ENCODE data around the gene PCDH15.

PCDH15 gene

DNA sequence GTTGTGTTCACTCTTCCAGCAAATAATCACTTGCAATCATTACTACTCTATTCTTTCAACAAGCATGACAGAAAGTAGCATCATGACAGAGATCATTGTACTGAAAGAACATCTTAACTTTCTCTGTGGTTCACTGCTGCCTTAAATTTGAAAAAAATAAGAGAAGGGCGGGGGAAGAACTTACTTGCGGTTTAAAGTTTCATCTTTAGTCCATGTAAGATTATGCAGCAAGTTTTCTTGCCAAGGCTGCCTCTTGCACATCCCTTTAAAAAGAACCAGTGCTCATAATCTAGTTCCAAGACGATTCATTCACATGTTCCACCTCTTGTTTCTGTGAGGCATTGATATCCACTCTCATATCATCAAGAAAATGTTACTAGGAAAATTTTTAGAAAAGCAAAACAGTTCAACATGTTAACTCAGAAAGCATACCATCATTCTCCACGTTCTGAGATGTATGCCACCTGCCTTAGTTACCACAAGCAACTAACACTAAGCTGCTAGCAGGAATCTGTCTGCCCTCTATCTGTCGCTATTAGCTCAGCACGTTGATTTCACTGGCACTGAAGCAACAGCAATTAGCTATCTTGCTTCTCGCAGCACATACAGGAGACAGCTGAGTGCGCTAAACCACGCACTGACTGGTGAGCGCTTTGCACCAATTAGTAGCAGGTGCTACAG lies at the start of gene PCDH15:
PCDH15 (minus strand) TSS at position 491 of the 681 bp plus-strand sequence. CDS start 136,969 bp downstream, outside the sequence.
- DNase-seq, result no peak

DNA sequence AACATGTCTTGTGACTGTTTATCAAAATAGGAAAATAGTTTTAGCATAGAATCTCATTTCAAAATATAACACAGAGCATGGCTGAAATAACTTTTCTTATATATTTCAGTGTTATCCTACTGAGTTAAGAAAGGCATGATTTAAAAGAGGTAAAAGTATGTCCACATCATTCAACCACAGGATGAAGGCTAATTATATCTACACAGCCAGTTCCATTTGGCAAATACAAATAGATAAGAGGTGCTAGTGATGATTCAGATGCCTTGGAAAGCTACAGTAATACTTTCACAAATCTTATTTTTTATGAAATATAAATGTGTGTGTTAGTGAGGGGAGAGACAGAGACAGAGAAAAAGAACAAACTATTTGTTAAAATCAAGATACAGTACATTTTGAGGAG lies 42.9 kb upstream of the PCDH15 start:
- DNase-seq, result no peak

DNA sequence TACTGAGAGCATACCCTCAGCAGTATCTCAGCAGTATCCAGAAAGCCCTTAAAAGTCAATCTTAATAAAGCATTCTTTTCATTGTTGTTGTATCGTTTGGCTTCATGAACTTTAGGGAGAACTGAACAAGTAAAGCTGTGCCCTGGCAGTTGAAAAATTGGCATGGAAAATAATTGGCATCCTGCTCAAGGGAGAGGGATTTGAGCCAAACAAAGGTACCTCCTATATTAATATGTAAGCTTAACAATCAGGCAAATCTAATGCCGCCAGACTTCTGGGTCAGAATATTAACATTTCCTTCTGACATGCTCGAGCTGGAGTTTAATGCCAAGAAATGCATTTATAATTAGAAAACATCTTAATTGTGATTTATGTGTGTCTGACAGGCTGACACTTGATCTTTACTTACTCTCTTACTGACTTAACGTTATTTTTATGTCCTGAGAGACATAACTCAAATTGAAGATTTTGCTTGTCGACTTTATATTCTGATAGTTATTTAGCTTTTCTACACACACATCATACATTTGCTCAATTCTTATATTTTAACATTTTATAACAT lies 42.1 kb upstream of the PCDH15 start:
- no peak for DNase-seq

DNA sequence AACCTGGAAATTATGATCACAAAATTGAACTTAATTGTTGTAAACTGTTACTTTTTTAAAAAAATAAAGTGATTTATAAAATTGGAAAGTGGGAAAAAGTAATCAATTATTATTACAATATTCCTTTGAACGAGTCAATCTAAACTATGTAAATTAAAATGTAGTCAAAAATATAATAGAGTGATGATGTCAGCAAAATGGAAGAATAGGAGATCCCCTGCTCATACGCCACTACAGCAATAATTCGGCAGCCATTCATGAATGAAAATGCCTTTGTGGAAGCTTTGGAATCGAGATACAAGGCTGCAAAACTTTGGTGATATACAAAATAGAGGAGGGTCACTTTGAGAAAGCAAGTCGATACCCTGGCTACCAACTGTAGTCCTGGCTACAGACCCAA lies 36.4 kb upstream of the PCDH15 start:
- DNase-seq, result no peak

DNA sequence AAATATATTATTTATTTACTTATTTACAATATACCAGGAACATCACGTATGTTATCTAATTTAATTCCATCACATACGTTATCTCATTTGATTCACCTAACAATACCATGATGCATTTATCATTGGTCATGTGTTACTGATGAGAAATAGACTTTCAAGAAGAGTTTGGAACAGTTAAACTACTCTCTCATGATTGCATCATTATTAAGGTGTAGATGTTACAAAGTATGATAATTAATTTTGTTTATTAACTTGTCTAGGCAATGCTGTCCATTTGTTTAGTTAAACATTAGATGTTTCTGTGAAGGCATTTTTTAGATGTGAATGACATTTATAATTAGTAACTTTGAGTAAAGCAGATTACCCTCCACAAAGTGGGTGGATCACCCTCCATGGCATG lies 32.0 kb upstream of the PCDH15 start:
- no peak for DNase-seq

DNA sequence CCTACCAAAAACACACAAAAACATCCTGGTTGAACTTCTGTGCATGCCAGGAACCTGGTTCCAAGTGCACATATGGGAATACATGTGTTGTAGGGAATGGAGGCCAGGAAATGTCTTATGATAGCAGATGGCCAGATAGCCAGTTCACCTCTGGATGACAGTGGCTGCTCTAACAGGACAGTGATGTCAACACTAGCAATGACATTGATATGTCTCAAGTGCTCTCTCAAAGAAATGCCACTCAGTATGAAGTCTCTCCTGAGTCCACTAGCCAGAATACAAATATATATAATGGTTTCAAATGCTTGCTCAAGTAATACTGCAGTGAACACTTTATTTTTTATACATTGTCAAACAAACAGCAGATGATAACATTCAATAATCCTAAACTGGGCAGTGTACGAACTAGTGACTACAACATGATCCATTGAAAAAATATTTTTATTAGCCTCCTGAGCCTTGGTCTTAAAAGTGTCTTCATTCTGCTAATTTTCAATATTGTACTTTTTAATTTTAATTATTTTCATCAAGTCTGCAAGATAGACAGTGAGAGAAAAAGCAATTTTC lies 26.0 kb upstream of the PCDH15 start:
- DNase-seq, result no peak

DNA sequence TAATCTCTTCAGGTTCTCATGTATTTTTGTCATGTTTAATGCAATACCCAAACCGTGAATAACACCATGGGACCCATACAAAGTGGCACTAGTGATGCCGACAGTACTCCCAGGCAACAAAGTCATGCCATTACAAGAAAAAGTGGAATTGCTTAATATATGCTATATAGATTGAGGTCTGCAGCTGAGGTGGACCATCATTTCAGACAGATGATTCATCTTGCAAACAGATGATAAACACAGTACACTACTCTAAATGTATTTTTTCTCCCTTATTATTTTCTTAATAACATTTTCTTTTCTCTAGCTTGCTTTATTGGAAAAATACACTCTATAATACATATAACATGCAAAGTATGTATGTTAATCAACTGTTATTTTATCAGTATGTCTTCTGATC lies 14.6 kb upstream of the PCDH15 start:
- DNase-seq, result no peak

DNA sequence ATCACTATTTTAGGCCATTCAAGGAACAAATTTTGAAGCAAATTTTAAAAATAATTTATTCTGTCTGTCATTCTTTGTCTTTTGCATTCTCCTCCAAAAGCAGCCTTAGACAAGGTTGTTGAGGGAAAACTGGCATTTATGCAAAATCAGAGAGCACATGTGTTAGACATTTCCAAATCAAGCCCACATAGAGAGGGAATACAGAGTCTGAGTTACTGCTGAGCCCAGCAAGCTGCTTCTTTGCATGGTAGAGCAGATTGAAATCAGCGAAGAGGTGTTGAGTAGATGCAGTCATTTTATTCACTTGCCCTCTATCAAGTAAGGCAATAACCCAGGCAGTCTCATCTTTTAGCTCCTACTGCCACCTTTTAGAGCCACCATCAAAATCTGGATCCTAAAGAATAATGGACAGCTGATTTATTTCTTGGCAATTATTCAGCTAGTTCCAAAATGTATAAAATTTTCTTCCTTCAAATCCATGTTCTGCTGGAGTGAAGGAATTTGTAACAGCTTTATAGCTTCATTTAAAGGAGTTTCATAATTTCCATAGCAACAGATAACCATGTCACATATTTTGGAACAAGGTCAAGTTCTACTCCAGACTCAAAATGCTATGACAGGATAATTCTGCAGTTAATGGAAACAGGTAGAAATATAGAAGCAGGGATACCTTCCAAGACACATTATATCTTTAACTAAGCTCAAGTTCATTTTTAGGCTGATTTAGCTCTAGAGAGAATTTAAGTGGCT lies 7.3 kb upstream of the PCDH15 start:
- DNase-seq, result no peak

DNA sequence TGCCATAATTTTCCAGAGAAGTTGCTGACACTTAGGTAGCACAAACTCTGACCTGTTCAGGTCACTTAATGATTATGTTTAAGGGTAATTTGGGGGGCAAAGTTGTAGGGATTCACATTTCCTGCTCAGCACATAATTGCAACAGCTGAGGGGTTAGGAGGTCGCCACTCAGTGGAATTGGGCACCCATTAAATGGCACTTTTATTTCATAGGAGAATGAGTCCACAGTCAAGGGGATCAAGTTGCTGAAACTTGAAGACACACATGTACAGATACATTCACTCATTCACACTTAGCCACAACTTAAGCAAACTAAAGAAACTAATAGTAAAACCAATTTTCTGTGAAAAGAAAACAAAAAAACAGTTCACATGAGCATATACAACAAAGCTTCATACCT lies 1.5 kb downstream of the PCDH15 start:
- no peak for DNase-seq

DNA sequence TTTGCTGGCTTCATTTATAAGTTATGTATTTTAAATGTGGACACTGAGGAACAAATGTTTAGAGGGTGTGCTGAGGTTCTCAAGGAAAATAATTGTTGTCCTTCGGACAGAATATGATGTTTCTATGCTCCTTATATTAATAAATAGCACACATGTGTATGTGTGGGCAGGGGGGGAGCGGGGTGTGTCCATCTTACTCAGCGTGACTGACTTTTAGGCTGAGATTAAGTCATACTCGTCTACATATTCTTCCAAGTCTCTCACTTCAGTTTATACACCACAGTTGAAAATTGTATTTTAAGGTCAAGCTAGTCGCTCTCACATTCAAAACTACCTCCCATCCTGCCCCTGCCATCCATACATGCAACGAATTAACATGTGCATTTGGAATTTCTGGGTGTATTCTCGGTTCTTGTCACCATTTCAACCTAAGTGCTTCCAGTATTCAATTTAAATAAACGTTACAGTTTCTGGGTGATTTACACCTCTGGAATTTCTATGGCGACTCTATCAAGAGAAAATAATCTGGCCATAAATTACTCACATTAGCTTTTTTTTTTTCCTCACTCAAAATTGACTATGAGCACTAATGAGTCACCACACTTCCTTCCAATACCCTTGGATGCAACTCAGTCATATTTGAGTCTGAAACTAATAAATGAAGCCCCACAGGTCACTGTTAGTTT lies 3.3 kb downstream of the PCDH15 start:
- no peak for DNase-seq

DNA sequence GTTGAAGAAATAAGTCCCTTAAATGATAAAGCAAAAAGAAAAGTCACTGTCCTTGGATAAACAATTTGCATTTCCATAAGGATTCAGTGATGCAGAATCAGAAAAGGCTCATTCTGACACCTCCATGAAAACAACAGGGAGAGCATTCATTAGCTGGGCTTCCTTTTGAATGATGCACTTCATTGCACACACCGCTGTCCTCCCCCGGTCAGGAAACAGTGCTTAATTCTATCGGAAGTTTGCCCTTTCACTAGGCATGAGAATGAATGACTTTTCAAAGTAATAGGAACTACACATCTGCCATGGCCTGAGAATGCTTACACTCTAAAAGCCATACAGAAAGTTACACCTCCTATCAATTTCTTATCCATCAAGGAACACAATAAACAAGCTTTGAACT lies 4.2 kb downstream of the PCDH15 start:
- DNase-seq, result no peak

DNA sequence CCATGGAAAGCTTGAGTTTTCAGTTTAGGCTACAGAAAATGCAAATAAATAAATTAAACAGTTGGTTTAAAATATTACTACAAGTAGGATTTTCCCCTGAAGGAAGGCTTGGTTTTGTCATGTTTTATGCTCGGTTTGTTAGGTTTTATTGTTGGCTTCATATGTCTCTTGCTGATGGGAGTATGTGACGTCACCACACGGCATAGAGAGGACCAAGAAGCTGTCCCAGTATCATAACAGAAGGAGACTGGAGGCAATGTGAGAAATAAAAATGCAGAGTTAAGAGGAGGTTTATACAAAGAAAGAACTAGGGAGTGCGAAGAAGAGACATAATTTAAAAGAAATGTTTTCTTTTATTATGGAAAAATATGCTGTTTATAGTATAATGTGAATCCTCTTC lies 24.4 kb downstream of the PCDH15 start:
- DNase-seq, result no peak

DNA sequence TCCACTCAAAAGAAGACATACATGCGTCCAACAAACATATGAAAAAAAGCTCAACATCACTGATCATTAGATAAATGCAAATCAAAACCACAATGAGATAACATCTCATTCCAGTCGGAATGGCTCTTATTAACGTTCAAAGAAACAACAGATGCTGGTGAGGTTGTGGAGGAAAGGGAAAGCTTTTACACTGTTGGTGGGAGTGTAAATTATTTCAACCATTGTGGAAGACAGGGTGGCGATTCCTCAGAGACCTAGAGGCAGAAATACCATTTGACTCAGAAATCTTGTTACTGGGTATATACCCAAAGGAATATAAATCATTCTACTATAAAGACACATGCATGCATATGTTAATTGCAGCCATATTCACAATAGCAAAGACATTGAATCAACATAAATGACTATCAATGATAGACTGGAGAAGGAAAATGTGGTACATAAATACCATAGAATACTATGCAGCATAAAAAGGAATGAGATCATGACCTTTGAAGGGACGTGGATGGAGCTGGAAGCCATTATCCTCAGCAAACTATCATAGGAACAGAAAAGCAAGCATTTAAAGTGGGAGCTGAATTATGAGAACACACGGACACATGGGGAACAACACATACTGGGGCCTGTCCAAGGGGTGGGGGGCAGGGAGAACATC lies 28.4 kb downstream of the PCDH15 start:
- DNase-seq, result no peak

DNA sequence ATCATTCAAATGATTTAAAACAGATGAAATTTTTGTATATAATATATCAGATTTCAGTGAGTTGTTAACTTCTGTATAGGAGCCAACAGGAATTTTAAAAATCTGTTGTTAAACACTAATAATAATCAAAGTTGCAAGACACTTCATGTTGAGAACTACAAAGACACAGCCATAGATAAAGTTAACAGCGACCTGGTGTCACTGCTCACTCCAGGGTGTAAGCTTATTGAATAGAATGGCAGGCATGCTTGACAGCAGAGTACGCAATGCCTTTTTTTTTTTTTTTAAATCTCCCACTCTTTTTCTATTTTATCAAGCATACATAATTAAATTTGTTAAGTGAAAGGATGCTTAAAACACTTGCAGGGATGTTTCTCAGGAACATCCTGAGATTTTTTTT lies 32.0 kb downstream of the PCDH15 start:
- DNase-seq, result no peak

DNA sequence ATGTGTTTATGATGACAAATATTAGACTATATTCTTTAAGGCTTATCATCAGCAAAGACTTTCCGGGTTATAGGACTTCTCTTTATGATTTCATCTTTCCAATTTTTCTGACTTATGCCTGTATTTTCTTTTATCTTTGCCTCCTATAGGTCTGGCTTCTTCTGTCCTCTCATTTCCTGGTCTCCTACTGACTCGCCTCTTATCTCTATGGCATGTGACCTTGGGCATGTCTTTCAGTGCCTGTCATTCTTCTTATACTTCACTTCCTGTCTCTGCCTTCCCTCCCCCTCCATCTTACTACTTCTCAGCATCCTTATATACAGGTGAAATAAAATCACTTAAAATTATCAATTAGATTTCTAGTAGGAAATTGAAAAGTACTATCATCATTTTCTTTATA lies 42.2 kb downstream of the PCDH15 start:
- no peak for DNase-seq

DNA sequence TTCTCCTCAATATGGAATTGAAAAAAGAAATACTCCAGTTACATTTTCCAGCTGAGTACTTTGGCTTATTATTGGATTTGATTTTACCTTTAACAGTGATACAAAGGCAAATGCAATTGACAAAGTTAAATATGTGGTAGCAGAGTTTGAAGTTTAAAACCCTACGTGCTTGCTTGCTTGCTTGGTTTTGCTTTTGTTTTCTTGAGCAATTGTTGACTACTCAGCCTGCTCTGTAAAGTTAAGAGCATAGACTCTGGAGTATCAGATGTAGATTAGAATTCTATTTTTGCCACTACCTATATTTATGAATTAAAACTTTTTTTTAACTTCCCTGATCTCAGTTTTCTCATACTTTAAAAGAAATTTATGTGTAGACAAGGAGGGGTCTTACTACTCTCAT lies 51.4 kb downstream of the PCDH15 start:
- no peak for DNase-seq

DNA sequence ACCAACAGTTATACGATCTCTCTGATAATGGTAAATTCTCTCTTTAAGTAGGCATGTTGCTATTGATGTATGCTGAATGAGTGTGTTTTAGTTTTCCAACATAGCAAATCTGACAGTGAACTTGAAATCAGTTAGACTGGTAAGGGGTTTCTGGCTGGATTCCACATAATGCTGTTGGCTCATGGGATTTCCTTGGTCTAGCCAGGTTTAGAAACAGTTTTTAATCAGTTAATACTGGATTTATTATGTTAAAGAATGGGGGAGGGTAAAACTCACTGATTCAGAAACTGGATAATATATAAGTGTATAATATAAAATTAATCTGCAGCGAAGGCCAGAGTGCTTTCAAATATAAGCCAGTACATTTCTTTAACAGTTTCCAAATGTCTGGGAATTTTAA lies 55.6 kb downstream of the PCDH15 start:
- DNase-seq, result no peak

DNA sequence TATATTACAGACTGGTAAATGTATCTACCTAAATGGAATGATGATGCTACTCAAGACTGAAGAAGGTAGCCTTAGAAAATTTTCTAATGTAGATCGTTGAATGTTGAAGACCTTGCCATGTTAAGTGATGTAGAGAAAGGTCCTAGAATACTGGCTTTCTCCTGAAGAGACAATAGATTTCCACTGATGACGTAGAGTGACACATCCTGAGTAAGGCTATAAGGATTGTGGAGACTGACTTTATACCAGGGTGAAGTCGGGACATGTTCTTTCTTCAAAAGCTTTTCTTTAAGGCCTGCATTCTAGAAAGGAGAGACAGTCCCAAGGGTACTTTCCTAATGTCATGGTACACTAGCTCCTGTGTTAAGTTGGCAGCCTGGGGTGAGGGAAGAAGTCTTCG lies 58.6 kb downstream of the PCDH15 start:
- DNase-seq, result no peak

DNA sequence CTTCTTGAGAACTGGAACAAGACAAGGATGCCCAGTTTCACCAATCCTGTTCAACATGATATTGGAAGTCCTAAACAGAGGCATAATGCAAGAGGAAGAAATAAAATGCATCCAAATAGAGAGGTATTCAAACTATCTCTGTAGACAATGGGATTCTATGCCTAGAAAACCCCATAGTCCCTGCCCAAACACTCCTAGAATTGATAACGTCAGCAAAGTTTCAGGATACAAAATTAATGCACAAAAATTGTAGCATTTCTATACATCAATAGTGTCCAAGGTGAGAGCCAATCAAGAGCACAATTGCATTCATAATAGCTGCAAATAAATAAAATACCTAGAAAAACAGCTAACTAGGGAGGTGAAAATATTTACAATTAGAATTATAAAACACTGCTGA lies 72.5 kb downstream of the PCDH15 start:
- DNase-seq, result no peak

DNA sequence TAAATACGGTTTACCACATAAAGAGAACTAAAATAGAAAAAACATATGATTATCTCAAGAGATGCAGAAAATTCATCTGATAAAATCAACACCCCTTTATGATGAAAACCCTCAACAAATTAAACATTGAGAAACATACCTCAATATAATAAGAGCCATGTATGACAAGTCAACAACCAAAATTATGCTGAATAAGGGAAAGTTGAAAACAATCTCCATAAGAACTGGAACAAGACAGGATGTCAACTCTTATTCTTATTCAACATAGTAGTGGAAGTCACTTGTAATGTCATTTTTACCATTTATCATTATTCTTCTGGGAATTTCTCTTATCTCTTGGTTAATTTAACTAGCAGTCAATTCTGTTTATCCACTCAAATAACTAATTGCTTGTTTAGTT lies 79.0 kb downstream of the PCDH15 start:
- DNase-seq, result no peak

DNA sequence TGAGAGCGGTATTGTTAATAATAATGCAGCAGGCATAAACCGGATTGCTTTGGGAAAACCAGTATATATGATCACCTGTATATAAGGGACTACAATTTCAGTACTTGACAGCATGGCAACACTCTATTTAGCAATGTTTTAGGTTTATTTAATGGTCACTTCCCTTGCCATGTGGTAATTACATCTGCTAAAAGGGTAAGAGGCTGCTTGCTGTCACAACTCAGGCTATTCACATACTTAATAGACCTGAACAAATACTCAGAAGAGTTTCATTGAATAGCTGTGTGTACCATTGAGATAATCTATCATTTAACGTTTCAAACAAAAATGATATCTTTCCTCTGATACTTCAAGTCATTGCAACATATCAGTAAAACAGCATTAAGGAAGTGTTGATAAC lies 90.1 kb downstream of the PCDH15 start:
- no peak for DNase-seq

DNA sequence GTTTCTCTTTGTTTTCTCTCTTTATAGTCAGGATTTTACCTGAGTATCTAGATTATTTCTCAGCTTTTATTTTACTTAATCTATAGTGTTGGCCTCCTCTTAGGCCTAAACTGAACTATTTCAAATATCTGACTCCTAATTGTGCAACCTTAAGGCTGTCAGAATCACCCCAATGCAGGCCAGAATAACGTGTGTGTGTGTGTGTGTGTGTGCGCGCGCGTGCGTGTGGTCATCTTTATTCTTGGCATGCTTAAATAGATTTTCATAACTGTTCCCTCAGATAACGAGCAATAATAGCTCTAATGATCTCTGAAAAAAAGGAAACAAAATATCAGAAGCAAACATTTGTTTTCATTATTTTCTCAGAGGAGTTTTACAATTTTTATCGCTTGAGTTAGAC lies 92.4 kb downstream of the PCDH15 start:
- no peak for DNase-seq

DNA sequence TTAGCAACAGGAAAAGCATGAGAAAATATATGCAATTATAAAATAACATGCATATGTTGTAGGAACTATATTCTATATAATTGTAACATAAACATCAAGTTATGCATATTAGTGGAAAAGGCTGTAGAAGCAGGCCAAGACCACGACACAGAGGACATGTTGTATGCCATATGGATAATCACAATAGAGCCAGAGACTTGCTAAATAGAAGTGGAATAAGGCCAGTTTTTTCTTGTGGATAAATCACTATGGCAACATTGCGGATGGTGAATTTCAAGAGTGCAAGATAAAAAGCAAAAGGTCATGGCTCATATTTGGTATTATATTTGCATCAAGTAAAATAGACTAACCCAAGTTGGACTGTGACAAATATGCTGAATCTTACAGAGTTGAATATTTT lies 93.0 kb downstream of the PCDH15 start:
- no peak for DNase-seq
